ENCODE results near the gene OR5T2.

DNA sequence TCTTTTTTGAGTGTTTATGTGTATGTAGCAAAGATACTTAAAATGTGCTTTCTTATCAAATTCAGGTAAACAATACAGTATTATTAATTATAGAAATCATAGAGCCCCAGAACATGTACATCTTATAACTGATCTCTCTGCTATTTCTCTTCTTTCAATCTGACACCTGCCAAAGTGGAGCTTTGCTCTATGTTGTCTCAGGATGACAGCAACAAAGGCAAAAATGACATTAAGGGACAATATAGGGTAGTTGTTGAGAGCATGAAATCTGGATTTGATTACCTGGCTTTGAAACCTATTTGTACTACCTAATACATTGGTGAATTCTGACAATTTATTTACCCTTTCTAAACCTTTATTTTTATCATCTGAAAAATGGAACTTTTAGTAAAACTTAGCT is 50.6 kb downstream of the OR5T2 start:
- TF ChIP-seq POLR2A (IDR thresholded peaks at IDR 0.05; ENCODE audit: low read length) (no peak), GATA1 (IDR thresholded peaks at IDR 0.05; ENCODE audit: low read depth, low read length) (no peak)
